GM21717 (cell line): ENCODE data around the gene FRMD1.

Source experiments
- ATAC-seq: cut with Tn5 transposase; IDR thresholded peaks from one replicate; pipeline ENCODE4 v1.9.1; 2021; ENCODE audit warnings: mild to moderate bottlenecking, moderate library complexity; ENCODE audit not compliant: unreplicated experiment

The FRMD1 gene

GRCh38 chr6:168096271-168096764, 17.3 kb upstream of the FRMD1 start:
- ATAC-seq, result no peak

DNA sequence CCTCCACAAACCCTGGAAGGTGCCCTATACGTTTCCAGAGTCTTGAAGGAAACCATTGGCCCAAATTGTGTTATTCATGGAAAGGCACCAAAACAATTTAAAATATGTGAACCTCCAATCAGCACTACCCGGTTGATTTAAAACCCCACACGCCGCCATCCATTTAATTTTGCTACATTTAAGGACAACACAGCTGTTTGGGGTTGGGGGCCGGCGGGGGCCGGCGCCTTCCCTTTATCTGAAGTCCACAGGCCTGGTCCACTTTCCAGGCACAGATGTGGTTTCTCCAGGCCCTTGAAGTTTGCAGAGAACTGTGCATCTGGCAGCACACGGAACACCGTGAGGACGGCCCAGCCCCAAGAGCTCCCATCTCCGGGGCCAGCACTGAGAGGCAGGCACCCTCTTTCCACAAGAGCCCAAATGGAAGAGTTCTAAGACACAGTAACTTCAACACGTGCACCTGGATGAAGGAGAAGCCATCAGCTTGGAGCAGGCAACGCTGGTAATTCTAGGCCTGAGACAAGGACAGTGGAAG, 16.8 kb upstream of the FRMD1 start:
- no peak for ATAC-seq

GRCh38 chr6:168095171-168095691, 16.2 kb upstream of the FRMD1 start:
- no peak for ATAC-seq

- ATAC-seq, result no peak
These were observed 14.6 kb upstream of the FRMD1 start for GRCh38 chr6:168093634-168094033.

GRCh38 chr6:168093071-168093505, 14.1 kb upstream of the FRMD1 start:
- ATAC-seq, result no peak

DNA sequence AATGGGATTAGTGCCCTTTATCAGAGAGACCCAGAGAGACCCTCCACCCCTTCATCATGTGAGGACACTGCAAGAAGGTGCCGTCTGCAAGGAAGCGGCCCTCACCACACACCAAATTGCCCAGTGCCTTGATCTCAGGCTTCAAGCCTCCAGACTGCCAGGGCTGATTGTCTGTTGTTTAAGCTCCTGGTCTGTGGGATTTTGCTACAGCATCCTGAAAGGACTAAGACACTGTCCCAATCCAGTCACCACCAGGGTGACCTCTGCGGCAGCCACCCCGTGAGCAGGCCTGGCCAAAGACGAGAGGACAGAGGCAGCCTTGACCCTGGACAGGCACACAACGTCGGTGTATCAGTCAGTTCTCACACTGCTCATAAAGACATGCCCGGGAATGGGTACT, 13.5 kb upstream of the FRMD1 start:
- no peak for ATAC-seq

GRCh38 chr6:168091381-168092264, 12.6 kb upstream of the FRMD1 start:
- ATAC-seq, result no peak

GRCh38 chr6:168090706-168091105, 11.7 kb upstream of the FRMD1 start:
- no peak for ATAC-seq

GRCh38 chr6:168090064-168090690, 11.2 kb upstream of the FRMD1 start:
- no peak for ATAC-seq

- no peak for ATAC-seq
These were observed 10.4 kb upstream of the FRMD1 start for GRCh38 chr6:168089186-168090063.

GRCh38 chr6:168088161-168089053, 9.4 kb upstream of the FRMD1 start:
- no peak for ATAC-seq

DNA sequence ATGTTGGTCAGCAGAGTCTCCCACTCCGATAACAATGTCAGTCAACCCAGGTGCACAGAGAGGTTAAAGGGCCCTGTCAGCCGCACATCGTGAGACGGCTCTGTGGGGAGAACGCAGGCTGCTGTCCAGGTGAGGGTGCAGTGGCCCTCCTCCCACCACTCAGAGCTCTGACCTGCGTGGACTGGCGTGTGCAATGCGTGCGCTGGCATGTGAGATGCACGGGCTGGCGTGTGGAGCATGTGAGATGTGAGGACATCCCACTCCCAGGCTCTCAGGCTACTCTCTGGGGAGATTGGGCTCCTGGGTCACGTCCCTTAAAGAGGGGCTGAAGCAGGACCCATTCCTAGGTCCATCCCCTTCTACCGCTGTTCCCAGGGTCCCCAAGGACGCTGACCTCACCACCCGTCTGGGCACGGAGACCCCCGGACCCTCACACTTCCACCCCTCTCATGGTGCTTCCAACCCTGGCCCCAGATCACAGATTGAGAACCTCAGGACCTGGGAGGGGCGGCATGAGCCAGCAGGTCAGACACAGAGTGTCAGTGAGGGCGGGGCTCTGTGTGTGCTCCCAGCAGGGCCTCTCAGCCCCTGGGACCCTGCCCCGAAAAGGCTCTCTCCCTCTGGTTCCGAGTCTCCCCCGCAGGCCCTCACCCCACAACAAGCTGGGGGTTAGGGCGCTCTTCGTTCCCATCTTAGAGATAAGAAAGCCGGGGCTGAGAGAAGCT, 8.6 kb upstream of the FRMD1 start:
- no peak for ATAC-seq

DNA sequence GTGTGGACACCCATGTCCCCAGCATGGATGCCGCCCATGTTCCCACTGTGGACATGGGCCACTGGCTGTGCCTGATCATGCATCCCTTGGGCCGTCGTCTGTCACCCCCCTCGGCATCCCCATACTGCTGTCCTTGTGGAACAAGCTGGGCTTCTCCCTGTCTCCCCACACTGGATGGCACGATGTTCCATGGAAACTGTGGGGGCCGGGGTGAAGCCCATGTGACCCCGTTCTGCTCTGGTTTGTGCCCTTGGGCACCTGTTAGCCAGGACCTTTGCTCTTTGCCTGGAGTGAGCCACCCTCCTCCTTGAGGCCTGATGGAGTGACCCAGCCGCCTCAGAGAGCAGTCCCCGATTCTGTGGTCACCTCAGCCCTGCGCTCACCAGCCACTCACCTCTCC, 7.6 kb upstream of the FRMD1 start:
- ATAC-seq, result no peak

- ATAC-seq, result no peak
These were observed 7.1 kb upstream of the FRMD1 start for GRCh38 chr6:168086066-168086465.

DNA sequence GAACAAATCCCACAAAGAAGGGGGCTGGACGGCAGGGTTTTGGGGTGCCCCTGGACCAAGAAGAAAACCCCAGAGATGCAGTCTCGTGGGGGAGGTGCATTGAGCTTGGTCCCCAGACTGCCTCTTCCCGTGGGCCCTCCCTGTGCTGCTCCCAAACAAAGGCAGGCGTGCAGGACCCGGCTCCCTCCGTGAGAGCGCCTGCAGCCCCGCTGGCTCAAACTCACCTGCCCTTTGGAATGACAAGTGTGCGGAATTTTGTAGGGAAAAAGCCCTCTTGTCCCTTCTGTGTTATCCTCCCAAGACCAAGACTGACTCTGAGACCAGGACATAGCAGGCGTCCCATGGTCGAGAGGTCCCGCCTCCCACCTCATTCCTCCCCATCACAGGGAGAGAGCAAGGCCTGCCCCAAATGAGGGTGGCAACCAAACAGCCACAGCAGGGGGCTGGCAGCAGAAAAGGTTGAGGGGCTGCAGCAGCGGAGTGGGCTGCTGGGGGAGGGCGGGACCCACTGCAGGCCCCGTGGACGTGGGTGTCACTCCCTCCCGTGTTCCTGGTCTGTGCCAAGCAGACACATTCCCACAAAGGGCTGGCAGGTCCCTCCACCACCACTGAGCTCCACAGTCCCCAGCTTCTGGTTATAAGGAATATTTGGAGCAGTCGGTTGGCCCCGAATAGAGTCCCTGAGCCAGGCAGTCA, 5.6 kb upstream of the FRMD1 start:
- no peak for ATAC-seq

DNA sequence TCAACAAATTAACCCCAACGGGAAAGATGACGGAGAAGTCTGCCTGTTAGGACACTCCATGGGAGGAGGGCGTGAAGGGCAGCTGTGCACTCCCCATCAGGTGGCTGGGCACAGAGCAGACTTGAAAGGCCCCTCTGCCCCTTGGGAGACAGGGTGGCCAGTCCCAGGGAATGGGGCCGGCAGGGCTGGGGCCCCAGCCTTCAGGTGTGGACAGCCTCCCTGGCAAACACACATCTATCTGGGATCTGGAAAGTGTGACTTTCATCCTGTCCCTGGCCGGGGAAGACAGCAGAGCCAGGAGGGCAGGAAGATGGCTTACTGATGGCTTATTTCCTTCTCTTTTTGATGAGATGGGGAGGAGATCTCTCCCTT, 4.5 kb upstream of the FRMD1 start:
- no peak for ATAC-seq

DNA sequence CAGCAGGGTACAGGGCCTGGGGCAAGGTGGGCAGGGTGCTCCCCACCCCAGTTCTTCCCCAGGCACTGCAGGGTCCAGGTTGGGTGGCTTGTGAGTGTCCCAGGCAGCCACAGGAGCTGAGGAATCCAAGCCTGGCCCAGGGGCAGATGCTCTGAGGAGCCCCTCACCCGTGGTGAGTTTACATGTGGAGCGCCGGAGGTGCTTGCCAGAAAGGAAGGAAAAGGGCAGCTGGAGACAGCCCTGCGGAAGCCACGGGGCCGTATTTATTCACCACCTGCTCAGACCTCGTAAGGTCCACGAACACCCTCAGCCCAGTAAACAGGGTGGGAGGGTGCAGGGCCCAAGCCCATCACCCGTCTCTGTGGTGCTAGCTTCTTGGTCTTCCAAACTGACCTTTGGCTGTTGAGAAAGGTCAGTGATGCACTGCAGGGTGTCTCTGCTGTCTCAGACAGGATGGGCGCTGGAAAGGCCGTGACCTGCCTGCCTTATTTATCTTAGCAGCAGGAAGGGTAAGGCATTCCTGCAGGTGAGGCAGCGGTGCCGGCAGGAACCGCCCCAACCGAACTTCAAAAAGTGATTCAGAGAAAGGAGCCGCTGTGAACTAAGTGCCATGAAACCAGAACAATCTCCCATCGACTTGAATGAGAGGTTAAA, 4.0 kb upstream of the FRMD1 start:
- no peak for ATAC-seq
